ENCODE measurements around the gene OR5P2. TPM values are rescaled to one million over a fixed set of nuclear protein-coding genes. Genes with fewer than 3 reads are reported as not detected.
"Not testable (repeated sequence)": the region's sequence is repeated elsewhere in the genome, so short reads cannot be mapped to it uniquely, and the experiment has no call there.

The OR5P2 gene
- polyA plus RNA-seq, result not detected

DNA sequence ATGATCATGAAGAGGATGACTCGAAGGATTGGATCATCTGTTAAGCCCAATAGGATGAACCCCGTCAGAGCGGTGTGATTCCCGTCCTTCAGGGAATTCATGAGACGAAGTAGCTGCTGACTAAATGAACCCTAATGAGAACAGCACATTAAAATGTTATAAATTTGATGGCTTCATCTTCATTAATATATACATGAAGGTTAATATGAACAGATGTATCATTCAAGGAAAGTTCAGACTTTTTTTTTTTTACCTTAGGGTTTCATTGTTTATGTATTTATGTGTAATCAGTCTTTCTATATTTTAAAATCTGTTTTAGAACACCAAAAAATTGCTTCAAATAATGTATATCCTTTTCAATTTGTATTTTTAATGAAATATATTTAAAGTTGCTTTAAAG is at the start of gene OR5P2:
TSS of gene OR5P2 (minus strand) at position 101 of the 400 bp plus-strand sequence. CDS start at position 101, 0 bp downstream.
- WGBS, 3 donors, result 80 to 89% (median 86%) methylated on average over 5 of the region's 5 CpGs
- H3K27ac ChIP-seq (ENCODE audit: low read depth, low read length), result no peak within 1 kb of the TSS

- WGBS, 3 donors, result 72 to 84% (median 83%) methylated on average over 3 of the region's 3 CpGs
- no peak overlapping the region for H3K27ac ChIP-seq (ENCODE audit: low read depth, low read length)
Observed at GRCh38 chr11:7846003-7846402, 49.3 kb upstream of the OR5P2 start.

- H3K27ac ChIP-seq (ENCODE audit: low read depth, low read length), result no peak overlapping the region
- 38 to 54% (median 45%) methylated on average over 3 of the region's 3 CpGs for WGBS, 3 donors
Observed at GRCh38 chr11:7844986-7845385, 48.2 kb upstream of the OR5P2 start.

DNA sequence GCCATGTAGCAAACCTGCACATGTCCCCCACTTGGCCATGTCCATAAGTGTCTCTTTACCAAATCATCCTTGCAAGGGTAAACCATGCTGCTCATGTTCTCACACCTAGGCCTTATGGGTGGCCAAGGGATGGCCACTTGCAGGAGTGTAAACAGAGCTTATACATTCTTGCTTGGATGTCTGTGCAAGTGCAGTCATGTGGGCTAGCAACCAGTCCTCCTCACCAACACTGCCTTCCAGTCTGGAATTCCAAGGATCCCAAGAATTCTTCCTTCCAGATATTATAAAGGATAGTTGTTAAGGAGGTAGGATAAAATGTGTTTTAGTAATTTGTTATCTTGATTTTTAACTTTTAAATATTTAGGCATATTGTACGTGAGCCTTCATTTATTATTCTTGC is 47.8 kb upstream of the OR5P2 start:
- 0 to 38% (median 36%) methylated on average over 1 of the region's 1 CpG for WGBS, 3 donors
- H3K27ac ChIP-seq (ENCODE audit: low read depth, low read length), result no peak overlapping the region

GRCh38 chr11:7840578-7840977 is 43.8 kb upstream of the OR5P2 start:
- WGBS, 3 donors, result 65 to 76% (median 71%) methylated on average over 2 of the region's 2 CpGs

GRCh38 chr11:7833527-7833926 is 36.8 kb upstream of the OR5P2 start:
- H3K27ac ChIP-seq (ENCODE audit: low read depth, low read length), result no peak overlapping the region

More at GRCh38 chr11:7840578-7840977, 43.8 kb upstream of the OR5P2 start:
- H3K27ac ChIP-seq (ENCODE audit: low read depth, low read length), result no peak overlapping the region

- H3K27ac ChIP-seq (ENCODE audit: low read depth, low read length), result no peak within 1 kb of the TSS
Observed at GRCh38 chr11:7830740-7831139, 34.0 kb upstream of the OR5P2 start, which contains the start of gene OR5P3. Gene OR5P3, minus strand, starts transcription at chr11:7830840.

DNA sequence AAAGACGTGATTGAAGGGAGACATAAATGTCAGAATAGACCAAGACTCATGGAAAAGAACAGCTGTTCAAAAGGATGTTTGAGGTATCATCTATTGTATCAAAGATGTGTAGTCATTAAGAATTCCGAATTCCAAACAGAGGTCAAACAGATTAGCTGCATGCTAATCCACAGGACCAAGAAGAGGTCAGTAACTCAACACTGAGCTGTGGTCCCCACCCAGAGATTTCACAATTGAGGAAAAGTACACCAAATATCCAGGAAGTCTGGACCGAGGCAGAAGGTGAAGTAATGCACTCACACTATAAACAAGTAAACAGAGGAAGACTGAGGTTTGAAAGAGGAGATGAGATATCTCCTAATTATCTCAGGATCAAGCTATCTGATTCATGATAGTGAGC is 29.6 kb upstream of the OR5P2 start:
- WGBS, 3 donors, result 55 to 59% (median 57%) methylated on average over 3 of the region's 3 CpGs
- H3K27ac ChIP-seq (ENCODE audit: low read depth, low read length), result no peak overlapping the region

DNA sequence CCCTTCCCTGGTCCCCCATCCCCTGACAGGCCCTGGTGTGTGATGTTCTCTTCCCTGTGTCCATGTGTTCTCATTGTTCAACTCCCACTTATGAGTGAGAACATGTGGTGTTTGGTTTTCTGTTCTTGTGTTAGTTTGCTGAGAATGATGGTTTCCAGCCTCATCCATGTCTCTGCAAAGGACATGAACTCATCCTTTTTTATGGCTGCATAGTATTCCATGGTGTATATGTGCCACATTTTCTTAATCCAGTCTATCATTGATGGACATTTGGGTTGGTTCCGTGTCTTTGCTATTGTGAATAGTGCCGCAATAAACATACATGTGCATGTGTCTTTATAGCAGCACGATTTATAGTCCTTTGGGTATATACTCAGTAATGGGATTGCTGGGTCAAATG is 23.7 kb upstream of the OR5P2 start:
- not testable (repeated sequence) for H3K27ac ChIP-seq (ENCODE audit: low read depth, low read length)
- 92 to 94% (median 93%) methylated on average over 3 of the region's 3 CpGs for WGBS, 3 donors

GRCh38 chr11:7814897-7815296 is 18.2 kb upstream of the OR5P2 start:
- not testable (repeated sequence) for H3K27ac ChIP-seq (ENCODE audit: low read depth, low read length)
- WGBS, 3 donors, result 81 to 82% (median 82%) methylated on average over 2 of the region's 2 CpGs

DNA sequence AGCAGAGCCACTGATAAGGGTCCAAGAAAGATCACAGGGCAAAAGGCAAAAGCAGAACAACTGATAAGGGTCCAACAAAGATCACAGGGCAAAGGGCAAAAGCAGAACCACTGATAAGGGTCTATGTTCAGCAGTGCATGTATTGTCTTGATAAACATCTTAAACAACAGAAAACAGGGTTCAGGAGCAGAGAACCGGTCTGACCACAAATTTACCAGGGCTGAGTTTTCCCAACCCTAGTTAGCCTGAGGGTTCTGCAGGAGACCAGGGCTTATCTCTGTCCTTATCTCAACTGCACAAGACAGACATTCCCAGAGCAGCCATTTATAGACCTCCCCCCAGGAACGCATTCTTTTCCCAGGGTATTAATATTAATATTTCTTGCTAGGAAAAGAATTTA is 13.6 kb upstream of the OR5P2 start:
- WGBS, 3 donors, result 67 to 82% (median 70%) methylated on average over 2 of the region's 2 CpGs
- not testable (repeated sequence) for H3K27ac ChIP-seq (ENCODE audit: low read depth, low read length)

DNA sequence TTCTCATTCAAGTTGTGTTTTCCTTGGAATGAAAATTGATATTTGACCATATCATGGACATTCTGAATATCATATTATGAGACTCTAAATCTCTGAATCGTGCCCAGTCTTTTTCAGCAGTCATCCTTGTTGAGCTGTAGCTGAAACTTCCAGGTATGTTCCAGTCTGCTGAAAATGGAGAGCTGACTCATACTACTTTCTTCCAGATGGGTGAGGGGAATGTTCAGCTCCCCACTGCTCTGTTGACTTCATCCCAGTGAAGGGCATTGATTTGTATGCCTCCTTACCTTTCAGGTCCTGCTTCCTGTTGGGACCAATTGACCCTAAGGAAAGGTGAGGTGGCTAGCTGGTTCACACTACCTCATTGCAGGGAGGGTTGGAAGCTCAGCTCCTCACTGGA is 3.5 kb downstream of the OR5P2 start:
- WGBS, 3 donors, result 17 to 47% (median 29%) methylated on average over 1 of the region's 1 CpG
- no peak overlapping the region for H3K27ac ChIP-seq (ENCODE audit: low read depth, low read length)

DNA sequence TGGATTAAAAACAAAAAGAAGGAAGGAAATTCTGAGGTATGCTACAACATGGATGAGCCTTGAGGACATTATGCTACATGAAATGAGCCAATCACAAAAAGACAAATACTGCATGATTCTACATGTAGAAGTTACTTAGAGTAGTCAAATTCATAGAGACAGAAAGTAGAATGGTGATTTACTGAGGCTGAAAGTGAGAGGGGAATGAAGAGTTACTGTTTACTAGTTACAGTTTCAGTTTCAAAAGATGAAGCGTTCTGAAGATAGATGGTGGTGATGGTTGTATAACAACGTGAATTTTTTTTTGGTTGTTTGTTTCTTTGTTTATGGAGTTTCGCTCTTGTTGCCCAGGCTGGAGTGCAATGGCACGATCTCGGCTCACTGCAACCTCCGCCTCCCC is 9.5 kb downstream of the OR5P2 start:
- WGBS, 3 donors, result 67 to 87% (median 76%) methylated on average over 6 of the region's 6 CpGs
- H3K27ac ChIP-seq (ENCODE audit: low read depth, low read length), result no peak overlapping the region

DNA sequence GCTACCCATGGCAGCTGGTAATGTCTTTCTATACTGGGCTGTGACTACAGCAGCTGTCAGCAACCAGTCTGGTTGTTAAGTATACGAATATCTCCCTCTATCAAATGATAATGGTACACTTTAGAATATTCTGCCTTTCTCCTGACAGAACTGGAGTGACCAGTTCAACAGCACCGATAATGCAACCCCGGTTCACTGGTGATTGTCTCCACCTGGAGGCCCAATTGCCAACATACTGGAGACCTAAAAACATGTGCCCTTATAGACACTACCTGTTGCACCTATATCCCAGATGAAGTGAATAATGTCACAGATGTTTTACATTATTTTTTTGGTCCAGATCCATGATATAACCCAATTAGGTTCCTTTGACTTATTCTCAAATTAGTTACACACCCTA is 21.1 kb downstream of the OR5P2 start:
- H3K27ac ChIP-seq (ENCODE audit: low read depth, low read length), result no peak overlapping the region
- WGBS, 3 donors, result 46 to 76% (median 63%) methylated on average over 3 of the region's 3 CpGs

DNA sequence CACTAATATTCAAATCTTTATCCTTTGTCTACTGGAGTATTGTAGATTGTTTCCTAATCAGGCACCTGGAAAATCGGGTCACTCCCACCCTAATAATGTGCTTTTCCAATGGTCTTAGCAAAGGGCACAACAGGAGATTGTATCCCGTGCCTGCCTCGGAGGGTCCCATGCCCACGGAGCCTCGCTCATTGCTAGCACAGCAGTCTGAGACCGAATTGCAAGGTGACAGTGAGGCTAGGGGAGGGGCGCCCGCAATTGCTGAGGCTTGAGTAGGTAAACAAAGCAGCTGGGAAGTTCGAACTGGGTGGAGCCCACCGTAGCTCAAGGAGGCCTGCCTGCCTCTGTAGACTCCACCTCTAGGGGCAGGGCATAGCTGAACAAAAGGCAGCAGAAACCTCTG is 32.4 kb downstream of the OR5P2 start:
- H3K27ac ChIP-seq (ENCODE audit: low read depth, low read length), result not testable (repeated sequence)
- WGBS, 3 donors, result 71 to 86% (median 82%) methylated on average over 10 of the region's 10 CpGs

DNA sequence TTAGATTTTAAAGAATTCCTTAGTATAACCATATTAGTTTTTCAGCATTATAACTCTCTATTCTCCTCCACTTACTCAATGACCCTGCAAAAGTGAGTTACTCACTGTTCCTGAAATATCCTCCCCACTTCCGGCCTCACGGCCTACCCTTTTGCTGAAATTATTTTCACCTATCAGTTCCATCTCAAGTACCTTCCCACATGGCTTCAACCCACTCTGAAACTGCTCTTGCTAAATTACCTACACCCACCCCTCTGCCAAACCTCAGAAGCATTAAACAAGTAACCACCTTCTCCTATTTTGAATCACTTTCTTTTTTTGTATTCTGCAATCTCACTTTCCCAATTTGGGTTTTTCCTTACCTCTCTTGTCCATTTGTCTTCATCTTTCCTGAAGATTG is 37.7 kb downstream of the OR5P2 start:
- 68 to 91% (median 73%) methylated on average over 2 of the region's 2 CpGs for WGBS, 3 donors
- no peak overlapping the region for H3K27ac ChIP-seq (ENCODE audit: low read depth, low read length)

GRCh38 chr11:7749456-7749855 is 47.3 kb downstream of the OR5P2 start:
- 72 to 87% (median 81%) methylated on average over 2 of the region's 2 CpGs for WGBS, 3 donors
- no peak overlapping the region for H3K27ac ChIP-seq (ENCODE audit: low read depth, low read length)

Other genes starting within 250 kb of the OR5P2 start
- gene CYB5R2, start 123.4 kb downstream of the OR5P2 start, polyA plus RNA-seq, result 10 to 100 TPM in 2 of 3 donors, 1 to 10 TPM in 1; 3.0 to 17.9 (median 10.4) TPM
- gene OVCH2, start 90.5 kb downstream of the OR5P2 start, polyA plus RNA-seq, result under 1 TPM in 1 of 3 donors, not detected in 2; 0.06 TPM
- gene OR5P3, start 33.9 kb upstream of the OR5P2 start, polyA plus RNA-seq, result not detected
- not detected for gene OR10A6, start 134.3 kb upstream of the OR5P2 start, polyA plus RNA-seq
- not detected for gene OR10A3, start 144.8 kb upstream of the OR5P2 start, polyA plus RNA-seq
- not detected for gene NLRP10, start 168.5 kb upstream of the OR5P2 start, polyA plus RNA-seq
- gene EIF3F, start 190.4 kb upstream of the OR5P2 start, polyA plus RNA-seq, result 100 to 1,000 TPM; 277 to 670 (median 435) TPM